K562 (cell line): ENCODE measurements around the gene FKBP2. TPM values are rescaled to one million over a fixed set of nuclear protein-coding genes. Genes with fewer than 3 reads are reported as not detected.

Experiments used
- ESRRB ChIP-seq: fragments of 250-450 bp; sonication (Bioruptor Pico); IDR thresholded peaks from 2 replicates; pipeline ENCODE4 v1.5.0; 2020; ENCODE audit warnings: mild to moderate bottlenecking, moderate library complexity, borderline replicate concordance
- GABPA ChIP-seq: fragments of 200-800 bp; sonication (Bioruptor generic); conservative IDR thresholded peaks from 2 replicates; pipeline ENCODE4 v1.6.1; 2016; ENCODE audit warnings: low read depth, missing genetic modification characterization, missing compliant biosample characterization
- POU5F1 ChIP-seq: fragments of 150-350 bp; IDR thresholded peaks from 2 replicates; pipeline ENCODE4 v1.6.1; 2014; ENCODE audit warnings: borderline replicate concordance, low read length, low read depth, mild to moderate bottlenecking; ENCODE audit not compliant: partially characterized antibody
- TGIF2 ChIP-seq: sonication (generic); formaldehyde crosslinking; IDR thresholded peaks from 2 replicates; pipeline ENCODE4 v1.8.1; 2022; ENCODE audit warnings: mild to moderate bottlenecking, missing genetic modification reagents, moderate library complexity
- ZNF146 ChIP-seq: IDR thresholded peaks from one replicate; pipeline ENCODE4 v1.6.1; 2018; ENCODE audit warnings: missing compliant biosample characterization; ENCODE audit not compliant: unreplicated experiment
- ZNF24 ChIP-seq: fragments of 450-650 bp; IDR thresholded peaks from 2 replicates; pipeline ENCODE4 v1.6.1; 2016
- polyA plus RNA-seq, 8 experiments: library from polyadenylated mRNA; depleted of rRNA in 4 of 8; stranded (reverse) in 5 of 8; unstranded in 3 of 8; fragments of >200 nt; fragmentation: Nextera tagmentation in 2 of 8; fragmentation: Illumina TruSeq in 1 of 8; extraction: Ambion mirVana in 2 of 8; extraction: Trizol in 1 of 8; gene quantifications; 2 replicates each; pipeline versions ENCODE4 v1.2.1 to v1.2.3, GENCODE V29; 2011 to 2014; ENCODE audit warnings: inconsistent platforms in 1 of 8, missing spikeins in 1 of 8
- total RNA-seq, 7 experiments: library from RNA; depleted of rRNA in 6 of 7; stranded (reverse); fragments of >200 nt in 6 of 7; fragmentation: Illumina TruSeq in 2 of 7; extraction: Trizol in 2 of 7; gene quantifications; 2 replicates each; pipeline versions ENCODE4 v1.2.1 to v1.2.3, GENCODE V29; 2011 to 2021; ENCODE audit warnings: low replicate concordance in 1 of 7
- TF ChIP-seq, protein P1 (sequence below): fragments of 450-650 bp; formaldehyde crosslinking; IDR thresholded peaks from 2 replicates; pipeline ENCODE4 v1.4.0; 2020; ENCODE audit warnings: mild to moderate bottlenecking, moderate library complexity
- TF ChIP-seq, protein P2 (sequence below): IDR thresholded peaks from 2 replicates; pipeline ENCODE4 v1.6.1; 2012; ENCODE audit warnings: low read depth, low read length, improper control_type of control experiment, borderline replicate concordance
- TF ChIP-seq, protein P3 (sequence below): IDR thresholded peaks from 2 replicates; pipeline ENCODE4 v1.6.1; 2016; ENCODE audit warnings: missing genetic modification characterization, missing compliant biosample characterization
- TF ChIP-seq, protein P4 (sequence below): fragments of 250-450 bp; sonication (Bioruptor Pico); IDR thresholded peaks from 2 replicates; pipeline ENCODE4 v1.4.0; 2020; ENCODE audit warnings: mild to moderate bottlenecking, moderate library complexity
- TF ChIP-seq, protein P5 (sequence below): fragments of 250-450 bp; sonication (Bioruptor Pico); IDR thresholded peaks from 2 replicates; pipeline ENCODE4 v1.4.0; 2020; ENCODE audit warnings: mild to moderate bottlenecking
- TF ChIP-seq, protein P6 (sequence below): fragments of 450-650 bp; IDR thresholded peaks from 2 replicates; pipeline ENCODE4 v1.6.1; 2016; ENCODE audit warnings: borderline replicate concordance

FKBP2 gene
- total and polyA plus RNA-seq, 9 of the 15 experiments (the other 6 are each of a cell fraction or from before 2014, with no cell fraction given) = 3.5 to 151 (median 58.1) TPM

DNA sequence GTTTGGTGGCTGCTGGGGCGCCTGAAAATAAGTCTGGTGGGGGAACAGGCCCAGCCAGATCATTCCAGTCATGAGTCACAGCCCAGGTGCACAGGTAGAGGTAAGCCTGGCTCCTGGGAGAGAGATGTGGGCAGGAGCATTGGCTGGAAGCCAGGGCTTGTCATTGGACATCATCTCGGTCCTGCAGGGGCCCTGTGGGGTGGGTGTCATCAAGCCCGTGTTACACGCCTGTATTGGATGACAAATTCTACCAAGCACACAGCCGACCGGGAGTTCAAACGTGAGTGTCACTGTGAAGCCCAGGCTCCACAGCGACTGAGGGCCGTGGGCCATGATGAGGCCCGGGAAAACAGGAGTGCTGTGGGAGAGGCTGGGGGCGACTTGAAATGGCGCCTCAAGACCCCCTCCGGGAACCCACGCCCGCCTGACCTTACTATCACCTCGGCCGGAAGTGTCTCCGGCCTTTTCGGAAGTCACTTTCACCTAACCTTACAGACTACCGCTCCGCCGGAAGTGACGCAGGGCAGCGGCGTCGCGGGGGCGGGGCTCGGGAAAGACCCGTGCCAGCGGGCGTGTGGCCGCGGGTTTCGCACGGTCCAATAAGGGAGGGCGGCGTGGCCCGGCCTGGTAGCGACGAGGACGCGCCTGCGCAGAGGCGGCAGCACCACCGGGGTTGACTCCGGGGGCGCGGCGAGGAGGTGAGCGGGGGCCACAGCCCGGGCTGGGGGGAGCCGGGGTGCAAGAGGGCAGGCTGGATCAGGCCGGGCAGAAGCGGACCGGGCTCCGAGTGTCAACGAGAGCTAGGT is at the start of gene FKBP2 (continued):
- TF ChIP-seq ESRRB (CRISPR knock-in tag) (no peak), TGIF2 (no peak), POU5F1 (no peak), ZNF146 (CRISPR knock-in tag) (no peak), GABPA (tag) (peak; percentile 99), ZNF24 (no peak)
- TF ChIP-seq, protein P1, sequence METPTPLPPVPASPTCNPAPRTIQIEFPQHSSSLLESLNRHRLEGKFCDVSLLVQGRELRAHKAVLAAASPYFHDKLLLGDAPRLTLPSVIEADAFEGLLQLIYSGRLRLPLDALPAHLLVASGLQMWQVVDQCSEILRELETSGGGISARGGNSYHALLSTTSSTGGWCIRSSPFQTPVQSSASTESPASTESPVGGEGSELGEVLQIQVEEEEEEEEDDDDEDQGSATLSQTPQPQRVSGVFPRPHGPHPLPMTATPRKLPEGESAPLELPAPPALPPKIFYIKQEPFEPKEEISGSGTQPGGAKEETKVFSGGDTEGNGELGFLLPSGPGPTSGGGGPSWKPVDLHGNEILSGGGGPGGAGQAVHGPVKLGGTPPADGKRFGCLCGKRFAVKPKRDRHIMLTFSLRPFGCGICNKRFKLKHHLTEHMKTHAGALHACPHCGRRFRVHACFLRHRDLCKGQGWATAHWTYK = peak; percentile 66; the same call in 1 of the 2 replicates
- TF ChIP-seq, protein P2, sequence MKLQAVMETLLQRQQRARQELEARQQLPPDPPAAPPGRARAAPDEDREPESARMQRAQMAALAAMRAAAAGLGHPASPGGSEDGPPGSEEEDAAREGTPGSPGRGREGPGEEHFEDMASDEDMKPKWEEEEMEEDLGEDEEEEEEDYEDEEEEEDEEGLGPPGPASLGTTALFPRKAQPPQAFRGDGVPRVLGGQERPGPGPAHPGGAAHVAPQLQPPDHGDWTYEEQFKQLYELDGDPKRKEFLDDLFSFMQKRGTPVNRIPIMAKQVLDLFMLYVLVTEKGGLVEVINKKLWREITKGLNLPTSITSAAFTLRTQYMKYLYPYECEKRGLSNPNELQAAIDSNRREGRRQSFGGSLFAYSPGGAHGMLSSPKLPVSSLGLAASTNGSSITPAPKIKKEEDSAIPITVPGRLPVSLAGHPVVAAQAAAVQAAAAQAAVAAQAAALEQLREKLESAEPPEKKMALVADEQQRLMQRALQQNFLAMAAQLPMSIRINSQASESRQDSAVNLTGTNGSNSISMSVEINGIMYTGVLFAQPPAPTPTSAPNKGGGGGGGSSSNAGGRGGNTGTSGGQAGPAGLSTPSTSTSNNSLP = no peak
- TF ChIP-seq, protein P3, sequence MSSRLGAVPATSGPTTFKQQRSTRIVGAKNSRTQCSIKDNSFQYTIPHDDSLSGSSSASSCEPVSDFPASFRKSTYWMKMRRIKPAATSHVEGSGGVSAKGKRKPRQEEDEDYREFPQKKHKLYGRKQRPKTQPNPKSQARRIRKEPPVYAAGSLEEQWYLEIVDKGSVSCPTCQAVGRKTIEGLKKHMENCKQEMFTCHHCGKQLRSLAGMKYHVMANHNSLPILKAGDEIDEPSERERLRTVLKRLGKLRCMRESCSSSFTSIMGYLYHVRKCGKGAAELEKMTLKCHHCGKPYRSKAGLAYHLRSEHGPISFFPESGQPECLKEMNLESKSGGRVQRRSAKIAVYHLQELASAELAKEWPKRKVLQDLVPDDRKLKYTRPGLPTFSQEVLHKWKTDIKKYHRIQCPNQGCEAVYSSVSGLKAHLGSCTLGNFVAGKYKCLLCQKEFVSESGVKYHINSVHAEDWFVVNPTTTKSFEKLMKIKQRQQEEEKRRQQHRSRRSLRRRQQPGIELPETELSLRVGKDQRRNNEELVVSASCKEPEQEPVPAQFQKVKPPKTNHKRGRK (tag) = no peak
- TF ChIP-seq, protein P4, sequence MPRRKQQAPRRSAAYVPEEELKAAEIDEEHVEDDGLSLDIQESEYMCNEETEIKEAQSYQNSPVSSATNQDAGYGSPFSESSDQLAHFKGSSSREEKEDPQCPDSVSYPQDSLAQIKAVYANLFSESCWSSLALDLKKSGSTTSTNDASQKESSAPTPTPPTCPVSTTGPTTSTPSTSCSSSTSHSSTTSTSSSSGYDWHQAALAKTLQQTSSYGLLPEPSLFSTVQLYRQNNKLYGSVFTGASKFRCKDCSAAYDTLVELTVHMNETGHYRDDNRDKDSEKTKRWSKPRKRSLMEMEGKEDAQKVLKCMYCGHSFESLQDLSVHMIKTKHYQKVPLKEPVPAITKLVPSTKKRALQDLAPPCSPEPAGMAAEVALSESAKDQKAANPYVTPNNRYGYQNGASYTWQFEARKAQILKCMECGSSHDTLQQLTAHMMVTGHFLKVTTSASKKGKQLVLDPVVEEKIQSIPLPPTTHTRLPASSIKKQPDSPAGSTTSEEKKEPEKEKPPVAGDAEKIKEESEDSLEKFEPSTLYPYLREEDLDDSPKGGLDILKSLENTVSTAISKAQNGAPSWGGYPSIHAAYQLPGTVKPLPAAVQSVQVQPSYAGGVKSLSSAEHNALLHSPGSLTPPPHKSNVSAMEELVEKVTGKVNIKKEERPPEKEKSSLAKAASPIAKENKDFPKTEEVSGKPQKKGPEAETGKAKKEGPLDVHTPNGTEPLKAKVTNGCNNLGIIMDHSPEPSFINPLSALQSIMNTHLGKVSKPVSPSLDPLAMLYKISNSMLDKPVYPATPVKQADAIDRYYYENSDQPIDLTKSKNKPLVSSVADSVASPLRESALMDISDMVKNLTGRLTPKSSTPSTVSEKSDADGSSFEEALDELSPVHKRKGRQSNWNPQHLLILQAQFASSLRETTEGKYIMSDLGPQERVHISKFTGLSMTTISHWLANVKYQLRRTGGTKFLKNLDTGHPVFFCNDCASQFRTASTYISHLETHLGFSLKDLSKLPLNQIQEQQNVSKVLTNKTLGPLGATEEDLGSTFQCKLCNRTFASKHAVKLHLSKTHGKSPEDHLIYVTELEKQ = no peak
- TF ChIP-seq, protein P5, sequence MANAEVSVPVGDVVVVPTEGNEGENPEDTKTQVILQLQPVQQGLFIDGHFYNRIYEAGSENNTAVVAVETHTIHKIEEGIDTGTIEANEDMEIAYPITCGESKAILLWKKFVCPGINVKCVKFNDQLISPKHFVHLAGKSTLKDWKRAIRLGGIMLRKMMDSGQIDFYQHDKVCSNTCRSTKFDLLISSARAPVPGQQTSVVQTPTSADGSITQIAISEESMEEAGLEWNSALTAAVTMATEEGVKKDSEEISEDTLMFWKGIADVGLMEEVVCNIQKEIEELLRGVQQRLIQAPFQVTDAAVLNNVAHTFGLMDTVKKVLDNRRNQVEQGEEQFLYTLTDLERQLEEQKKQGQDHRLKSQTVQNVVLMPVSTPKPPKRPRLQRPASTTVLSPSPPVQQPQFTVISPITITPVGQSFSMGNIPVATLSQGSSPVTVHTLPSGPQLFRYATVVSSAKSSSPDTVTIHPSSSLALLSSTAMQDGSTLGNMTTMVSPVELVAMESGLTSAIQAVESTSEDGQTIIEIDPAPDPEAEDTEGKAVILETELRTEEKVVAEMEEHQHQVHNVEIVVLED (CRISPR knock-in tag) = peak; percentile 63
- TF ChIP-seq, protein P6, sequence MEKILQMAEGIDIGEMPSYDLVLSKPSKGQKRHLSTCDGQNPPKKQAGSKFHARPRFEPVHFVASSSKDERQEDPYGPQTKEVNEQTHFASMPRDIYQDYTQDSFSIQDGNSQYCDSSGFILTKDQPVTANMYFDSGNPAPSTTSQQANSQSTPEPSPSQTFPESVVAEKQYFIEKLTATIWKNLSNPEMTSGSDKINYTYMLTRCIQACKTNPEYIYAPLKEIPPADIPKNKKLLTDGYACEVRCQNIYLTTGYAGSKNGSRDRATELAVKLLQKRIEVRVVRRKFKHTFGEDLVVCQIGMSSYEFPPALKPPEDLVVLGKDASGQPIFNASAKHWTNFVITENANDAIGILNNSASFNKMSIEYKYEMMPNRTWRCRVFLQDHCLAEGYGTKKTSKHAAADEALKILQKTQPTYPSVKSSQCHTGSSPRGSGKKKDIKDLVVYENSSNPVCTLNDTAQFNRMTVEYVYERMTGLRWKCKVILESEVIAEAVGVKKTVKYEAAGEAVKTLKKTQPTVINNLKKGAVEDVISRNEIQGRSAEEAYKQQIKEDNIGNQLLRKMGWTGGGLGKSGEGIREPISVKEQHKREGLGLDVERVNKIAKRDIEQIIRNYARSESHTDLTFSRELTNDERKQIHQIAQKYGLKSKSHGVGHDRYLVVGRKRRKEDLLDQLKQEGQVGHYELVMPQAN = peak; percentile 55
